Loucy (cell line): ENCODE data around the gene IMMT.

ENCODE experiments used
- H2AFZ ChIP-seq: fragments of 200-600 bp; sonication (generic); 2 replicates; pipeline ENCODE4 v1.6.0; 2016; ENCODE audit warnings: antibody characterized with exemption, mild to moderate bottlenecking, low read length, moderate library complexity
- H3F3A ChIP-seq: fragments of 200-600 bp; 2 replicates; pipeline ENCODE4 v1.6.0; 2016; ENCODE audit warnings: antibody characterized with exemption, low read depth, mild to moderate bottlenecking
- H3K27me3 ChIP-seq: fragments of 200-600 bp; sonication (generic); 2 replicates; pipeline ENCODE4 v1.6.1; 2014; ENCODE audit warnings: low read length, mild to moderate bottlenecking; ENCODE audit not compliant: insufficient read depth, poor library complexity, severe bottlenecking
- H3K36me3 ChIP-seq: fragments of 200-600 bp; sonication (generic); 2 replicates; pipeline ENCODE4 v1.6.1; 2016; ENCODE audit warnings: low read length; ENCODE audit not compliant: insufficient read depth
- H3K4me1 ChIP-seq: fragments of 200-600 bp; sonication (generic); 2 replicates; pipeline ENCODE4 v1.5.1; 2014; ENCODE audit warnings: low read length, mild to moderate bottlenecking; ENCODE audit not compliant: insufficient read depth, poor library complexity, severe bottlenecking
- H3K4me2 ChIP-seq: fragments of 200-600 bp; sonication (generic); 2 replicates; pipeline ENCODE4 v1.6.0; 2014; ENCODE audit warnings: antibody characterized with exemption, low read length, low read depth, mild to moderate bottlenecking; ENCODE audit not compliant: poor library complexity, severe bottlenecking
- H3K4me3 ChIP-seq: fragments of 200-600 bp; sonication (generic); 2 replicates; pipeline ENCODE4 v1.5.1; 2014; ENCODE audit warnings: low read length, mild to moderate bottlenecking, mixed read lengths; ENCODE audit not compliant: poor library complexity, severe bottlenecking
- H3K79me2 ChIP-seq: fragments of 200-600 bp; sonication (generic); 2 replicates; pipeline ENCODE4 v1.6.1; 2014; ENCODE audit warnings: low read length; ENCODE audit not compliant: insufficient read depth
- H3K9ac ChIP-seq: fragments of 200-600 bp; sonication (generic); 2 replicates; pipeline ENCODE4 v1.6.0; 2014; ENCODE audit warnings: mild to moderate bottlenecking, low read depth, low read length, moderate library complexity; ENCODE audit not compliant: poor library complexity, severe bottlenecking
- H3K9me2 ChIP-seq: fragments of 200-600 bp; sonication (generic); replicated peaks from 2 replicates; pipeline ENCODE4 v1.6.1; 2016; ENCODE audit warnings: low read depth, low read length, mixed read lengths
- H3K9me3 ChIP-seq: fragments of 200-600 bp; sonication (generic); 2 replicates; pipeline ENCODE4 v1.6.1; 2014; ENCODE audit warnings: mild to moderate bottlenecking, antibody characterized with exemption, low read length, low read depth; ENCODE audit not compliant: insufficient read depth
- H4K20me1 ChIP-seq: fragments of 200-600 bp; sonication (generic); 2 replicates; pipeline ENCODE4 v1.6.0; 2014; ENCODE audit warnings: antibody characterized with exemption, low read length, mild to moderate bottlenecking; ENCODE audit not compliant: insufficient read depth, poor library complexity, severe bottlenecking
- CTCF ChIP-seq: fragments of 200-600 bp; sonication (generic); conservative IDR thresholded peaks from 2 replicates; pipeline ENCODE4 v1.5.1; 2014; ENCODE audit warnings: mild to moderate bottlenecking, antibody characterized with exemption, low read length
- EZH2phosphoT487 ChIP-seq: fragments of 200-600 bp; IDR thresholded peaks from 2 replicates; pipeline ENCODE4 v1.6.1; 2018; ENCODE audit warnings: antibody characterized with exemption, mild to moderate bottlenecking, moderate library complexity, borderline replicate concordance

IMMT gene

GRCh38 chr2:86174445-86174844 is 20.8 kb downstream of the IMMT start:
- Histone ChIP-seq H3K36me3 (peaks cover 91% of the 10 kb centered on the region), H3K4me2 (no peak overlapping the region), H3K27me3 (no peaks in the 10 kb centered on the region), H3K4me3 (no peak overlapping the region), H3K9me2 (no peaks in the 10 kb centered on the region), H3K4me1 (no peaks in the 10 kb centered on the region), H3F3A (no peaks in the 10 kb centered on the region), H3K9ac (no peak overlapping the region), H3K9me3 (no peaks in the 10 kb centered on the region), H2AFZ (no peak overlapping the region), H4K20me1 (peaks cover under 1% of the 10 kb centered on the region), H3K79me2 (peaks cover 19% of the 10 kb centered on the region; the same call in 1 of the 2 replicates)
- TF ChIP-seq CTCF (no peak), EZH2phosphoT487 (no peak)

DNA sequence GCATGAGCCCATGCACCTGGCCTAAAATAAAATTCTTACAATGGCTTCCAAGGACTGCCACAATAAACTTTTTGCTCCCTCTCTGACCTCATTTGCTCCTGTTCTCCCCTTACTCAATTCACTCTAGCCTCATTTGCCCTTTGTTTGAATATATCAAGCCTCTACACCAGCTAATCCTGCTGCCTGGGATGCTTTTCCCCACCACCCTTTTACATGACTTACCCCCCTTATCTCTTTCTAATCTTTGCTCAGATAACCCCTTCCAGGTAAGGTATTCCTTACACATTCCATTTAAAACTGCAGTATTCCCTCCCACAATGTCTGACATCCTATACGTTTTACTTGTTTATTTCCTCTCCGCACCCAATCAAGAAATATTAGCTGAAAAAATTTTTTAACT is 22.7 kb downstream of the IMMT start:
- H2AFZ ChIP-seq, result no peak overlapping the region
- peaks cover 16% of the 10 kb centered on the region; the same call in 1 of the 2 replicates for H3K79me2 ChIP-seq
- H3K9me2 ChIP-seq, result no peaks in the 10 kb centered on the region
- H3K9ac ChIP-seq, result no peak overlapping the region
- no peaks in the 10 kb centered on the region for H3K27me3 ChIP-seq
- peaks cover 92% of the 10 kb centered on the region for H3K36me3 ChIP-seq
- H4K20me1 ChIP-seq, result no peaks in the 10 kb centered on the region
- TF ChIP-seq EZH2phosphoT487, result no peak
- no peak for TF ChIP-seq CTCF
- no peaks in the 10 kb centered on the region for H3K4me1 ChIP-seq
- no peaks in the 10 kb centered on the region for H3K9me3 ChIP-seq
- H3F3A ChIP-seq, result no peaks in the 10 kb centered on the region
- no peak overlapping the region for H3K4me3 ChIP-seq
- no peak overlapping the region for H3K4me2 ChIP-seq

GRCh38 chr2:86171295-86171694 is 24.0 kb downstream of the IMMT start:
- Histone ChIP-seq H3K36me3 (peaks cover 84% of the 10 kb centered on the region), H3F3A (no peaks in the 10 kb centered on the region), H2AFZ (no peak overlapping the region), H3K4me1 (no peaks in the 10 kb centered on the region), H3K4me3 (no peak overlapping the region), H3K27me3 (no peaks in the 10 kb centered on the region), H3K4me2 (no peak overlapping the region), H3K9ac (no peak overlapping the region), H4K20me1 (no peaks in the 10 kb centered on the region), H3K79me2 (0 out of 2 replicates have a peak, but pooled peaks cover 6% of the 10 kb centered on the region), H3K9me3 (no peaks in the 10 kb centered on the region), H3K9me2 (no peaks in the 10 kb centered on the region)
- no peak for TF ChIP-seq CTCF
- no peak for TF ChIP-seq EZH2phosphoT487
